ENCODE results near the gene COPZ1.

Gene COPZ1

DNA sequence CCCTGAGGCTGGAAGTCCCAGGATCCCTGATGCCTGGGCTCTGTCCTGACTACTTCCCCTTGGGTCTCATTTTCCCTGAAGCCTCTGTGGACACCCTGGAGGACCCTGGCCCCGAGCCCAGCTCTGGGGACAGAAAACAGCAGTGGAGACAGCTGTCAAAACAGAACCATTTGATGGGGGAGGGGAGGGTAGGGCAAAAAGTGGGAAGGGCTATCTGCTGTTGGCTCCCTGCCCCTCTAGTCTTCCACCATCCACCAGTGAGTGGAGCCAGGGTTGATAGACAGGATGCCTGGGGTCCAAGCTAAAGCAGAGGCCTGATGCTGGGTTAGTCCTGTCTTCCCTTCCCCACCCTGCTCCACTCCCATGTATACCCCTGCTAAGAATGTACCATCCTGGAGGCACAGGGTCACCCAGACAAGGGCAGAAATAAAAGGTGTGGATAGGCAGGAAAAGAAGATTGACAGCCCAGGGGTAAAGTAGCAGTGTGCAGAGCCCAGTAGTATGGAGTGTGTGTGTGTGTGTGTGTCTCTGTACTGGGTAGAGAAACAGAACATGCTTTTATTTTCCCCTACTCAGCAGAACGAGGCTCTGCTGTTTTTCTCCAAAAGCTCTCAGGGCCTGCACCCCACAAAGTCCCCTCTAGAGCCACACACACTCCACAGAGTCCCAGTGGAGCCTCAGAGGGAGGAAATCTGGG lies 49.8 kb downstream of the COPZ1 start:
- H3K4me3 ChIP-seq (ENCODE audit: low read depth, low read length): no peak overlapping the region
- TF ChIP-seq, protein P1, sequence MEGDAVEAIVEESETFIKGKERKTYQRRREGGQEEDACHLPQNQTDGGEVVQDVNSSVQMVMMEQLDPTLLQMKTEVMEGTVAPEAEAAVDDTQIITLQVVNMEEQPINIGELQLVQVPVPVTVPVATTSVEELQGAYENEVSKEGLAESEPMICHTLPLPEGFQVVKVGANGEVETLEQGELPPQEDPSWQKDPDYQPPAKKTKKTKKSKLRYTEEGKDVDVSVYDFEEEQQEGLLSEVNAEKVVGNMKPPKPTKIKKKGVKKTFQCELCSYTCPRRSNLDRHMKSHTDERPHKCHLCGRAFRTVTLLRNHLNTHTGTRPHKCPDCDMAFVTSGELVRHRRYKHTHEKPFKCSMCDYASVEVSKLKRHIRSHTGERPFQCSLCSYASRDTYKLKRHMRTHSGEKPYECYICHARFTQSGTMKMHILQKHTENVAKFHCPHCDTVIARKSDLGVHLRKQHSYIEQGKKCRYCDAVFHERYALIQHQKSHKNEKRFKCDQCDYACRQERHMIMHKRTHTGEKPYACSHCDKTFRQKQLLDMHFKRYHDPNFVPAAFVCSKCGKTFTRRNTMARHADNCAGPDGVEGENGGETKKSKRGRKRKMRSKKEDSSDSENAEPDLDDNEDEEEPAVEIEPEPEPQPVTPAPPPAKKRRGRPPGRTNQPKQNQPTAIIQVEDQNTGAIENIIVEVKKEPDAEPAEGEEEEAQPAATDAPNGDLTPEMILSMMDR (IDR thresholded peaks at IDR 0.05; ENCODE audit: low read depth, low read length): no peak

DNA sequence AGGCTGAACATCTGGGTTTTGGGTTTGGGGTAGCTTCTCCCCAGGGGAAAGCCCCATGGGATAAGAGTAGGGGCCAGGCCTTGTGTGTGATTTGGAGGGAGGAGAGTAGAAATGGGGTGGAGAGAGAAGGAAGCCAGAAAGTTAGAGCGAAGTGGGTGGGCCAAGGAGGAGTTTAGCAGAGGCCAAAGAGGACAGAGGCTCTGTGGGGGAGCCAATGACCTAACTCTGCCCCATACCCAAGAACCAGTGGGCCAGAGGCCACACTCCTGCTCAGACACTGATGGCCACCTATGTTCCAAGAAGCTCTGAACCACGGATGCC lies 50.3 kb downstream of the COPZ1 start:
- TF ChIP-seq, protein P1 (IDR thresholded peaks at IDR 0.05; ENCODE audit: low read depth, low read length): no peak
- H3K4me3 ChIP-seq (ENCODE audit: low read depth, low read length): no peak overlapping the region

DNA sequence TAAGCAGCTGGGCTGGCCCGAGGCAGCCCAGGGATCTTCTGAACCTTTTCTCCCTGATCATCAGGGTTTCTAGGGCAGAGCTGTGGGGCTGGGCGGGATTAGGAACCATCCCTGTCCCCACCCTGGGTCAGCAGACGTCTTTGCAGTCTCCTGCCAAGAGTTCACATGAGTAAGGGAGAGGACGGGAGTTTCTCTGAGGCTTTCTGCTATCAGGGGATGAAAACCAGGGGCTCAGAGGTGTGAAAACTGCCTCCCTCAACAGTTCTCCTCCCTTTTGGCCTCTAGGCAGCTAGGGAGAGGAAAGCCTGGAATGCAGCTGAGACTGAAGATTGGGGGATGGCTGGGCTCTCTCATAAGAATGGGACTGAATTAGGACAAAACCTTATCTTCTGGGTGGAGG lies 51.7 kb downstream of the COPZ1 start:
- H3K4me3 ChIP-seq (ENCODE audit: low read depth, low read length): no peak overlapping the region
- TF ChIP-seq, protein P1 (IDR thresholded peaks at IDR 0.05; ENCODE audit: low read depth, low read length): no peak

DNA sequence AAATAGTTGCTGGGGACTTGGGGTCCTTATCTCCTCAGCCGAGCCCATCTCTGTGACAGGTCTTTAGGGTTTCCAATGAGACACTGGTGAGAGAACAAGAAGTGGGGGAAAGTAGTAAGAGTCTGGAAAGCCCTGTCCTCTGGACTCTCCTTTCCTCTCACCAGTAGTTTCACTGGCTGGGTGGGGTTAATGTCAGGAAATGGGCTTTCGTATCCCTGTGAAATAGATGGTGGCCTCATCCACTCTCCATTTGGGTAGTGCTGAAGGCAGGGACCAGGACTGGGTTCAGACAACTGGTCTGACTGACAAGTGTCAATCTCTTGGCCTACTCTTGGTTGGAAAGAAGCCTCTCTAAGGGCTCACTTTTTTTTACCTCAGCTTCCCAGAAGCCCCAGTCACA lies 52.1 kb downstream of the COPZ1 start:
- no peak overlapping the region for H3K4me3 ChIP-seq (ENCODE audit: low read depth, low read length)
- TF ChIP-seq, protein P1 (IDR thresholded peaks at IDR 0.05; ENCODE audit: low read depth, low read length): no peak

DNA sequence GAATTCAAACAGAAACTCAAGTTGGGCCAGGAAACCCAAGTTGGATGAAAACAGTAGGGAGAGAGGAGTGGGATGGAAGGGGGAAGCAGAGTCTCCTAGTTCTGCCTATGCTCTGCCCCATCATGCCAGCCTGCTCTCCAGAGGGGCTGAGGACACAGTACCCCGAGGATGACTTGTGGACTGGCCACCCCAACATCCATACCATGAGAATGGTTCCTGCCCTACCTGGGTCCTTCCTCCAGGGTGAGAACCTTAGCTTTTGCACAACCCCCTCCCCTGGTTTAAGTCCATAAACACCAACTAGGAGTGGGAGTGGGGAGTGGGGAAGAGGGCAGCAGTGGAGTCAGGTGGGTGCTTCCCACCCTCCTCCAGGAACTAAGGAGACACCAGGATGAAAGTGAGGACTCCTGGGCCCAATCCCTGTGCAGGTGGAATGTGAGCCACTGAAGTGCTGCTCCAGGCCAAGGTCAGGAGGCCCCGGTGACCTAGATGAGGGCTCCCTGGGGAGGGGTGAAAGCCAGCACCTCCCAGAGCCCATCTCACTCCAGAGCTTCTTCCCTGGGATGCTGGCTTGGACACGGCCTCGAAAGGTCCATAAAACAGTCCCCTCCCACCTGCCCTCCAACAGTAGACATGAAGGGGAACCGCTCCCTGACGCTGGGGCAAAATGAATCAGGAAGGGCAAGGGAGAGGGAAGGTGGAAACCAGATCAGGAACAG lies 53.0 kb downstream of the COPZ1 start:
- H3K4me3 ChIP-seq (ENCODE audit: low read depth, low read length): peak overlapping the region; percentile 57

DNA sequence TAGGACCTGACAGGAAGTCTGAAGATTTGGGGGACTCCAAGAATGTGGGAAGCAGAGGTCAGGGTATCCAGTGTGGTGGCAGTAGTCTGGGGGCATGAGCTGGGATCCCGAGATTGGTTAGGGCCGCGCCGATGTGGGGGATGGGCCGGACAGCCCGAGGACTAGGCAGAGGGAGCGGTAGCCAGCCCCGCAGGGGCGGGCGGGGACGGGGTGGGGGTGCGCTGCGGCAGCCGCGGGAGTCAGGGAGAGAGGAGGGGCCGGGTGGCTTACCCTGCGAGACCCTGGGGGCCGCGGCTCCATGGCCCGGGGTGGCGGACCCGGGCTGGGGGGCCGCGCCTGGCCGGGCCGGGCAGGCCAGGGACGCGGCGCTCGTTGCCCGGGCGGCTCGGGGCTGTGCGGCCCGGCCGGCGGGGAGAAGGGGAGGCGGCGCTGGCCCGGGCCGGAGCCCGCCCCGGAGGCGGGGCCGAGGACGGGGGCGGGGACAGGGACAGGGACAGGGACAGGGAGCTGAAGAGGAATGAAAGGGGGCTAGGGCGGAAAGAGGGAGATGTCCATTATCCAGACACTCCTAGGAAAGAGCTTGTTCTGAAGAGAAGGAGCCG lies 54.0 kb downstream of the COPZ1 start:
- TF ChIP-seq, protein P1 (IDR thresholded peaks at IDR 0.05; ENCODE audit: low read depth, low read length): no peak
- H3K4me3 ChIP-seq (ENCODE audit: low read depth, low read length): peak overlapping the region; percentile 57

More for the DNA sequence above, 53.0 kb downstream of the COPZ1 start:
- TF ChIP-seq, protein P1 (IDR thresholded peaks at IDR 0.05; ENCODE audit: low read depth, low read length): no peak
